ENCODE measurements around the gene PRICKLE1.

PRICKLE1 gene

GRCh38 chr12:42588524-42589464 is 752 bp downstream of the PRICKLE1 start:
- peak; percentile 15 for DNase-seq

- no peak for DNase-seq
Observed at GRCh38 chr12:42587601-42588523, 1.7 kb downstream of the PRICKLE1 start.

GRCh38 chr12:42586268-42586667 is 3.3 kb downstream of the PRICKLE1 start:
- DNase-seq: no peak

GRCh38 chr12:42585841-42586216 is 3.7 kb downstream of the PRICKLE1 start:
- no peak for DNase-seq

- DNase-seq: no peak
Observed at GRCh38 chr12:42585154-42585840, 4.2 kb downstream of the PRICKLE1 start.

- no peak for DNase-seq
Observed at GRCh38 chr12:42584651-42585111, 4.9 kb downstream of the PRICKLE1 start.

GRCh38 chr12:42583016-42583415 is 6.5 kb downstream of the PRICKLE1 start:
- DNase-seq: no peak

GRCh38 chr12:42582498-42582897 is 7.0 kb downstream of the PRICKLE1 start:
- no peak for DNase-seq

- no peak for DNase-seq
Observed at GRCh38 chr12:42582050-42582449, 7.5 kb downstream of the PRICKLE1 start.

GRCh38 chr12:42576374-42576773 is 13.2 kb downstream of the PRICKLE1 start:
- DNase-seq: no peak

GRCh38 chr12:42575717-42576116 is 13.8 kb downstream of the PRICKLE1 start:
- DNase-seq: no peak

GRCh38 chr12:42574851-42575266 is 14.7 kb downstream of the PRICKLE1 start:
- no peak for DNase-seq

GRCh38 chr12:42571327-42572009 is 18.1 kb downstream of the PRICKLE1 start:
- no peak for DNase-seq

- DNase-seq: no peak
Observed at GRCh38 chr12:42570076-42570475, 19.5 kb downstream of the PRICKLE1 start.

GRCh38 chr12:42568952-42569915 is 20.3 kb downstream of the PRICKLE1 start:
- DNase-seq: peak; percentile 62

- DNase-seq: no peak
Observed at GRCh38 chr12:42565633-42566032, 23.9 kb downstream of the PRICKLE1 start.

- no peak for DNase-seq
Observed at GRCh38 chr12:42564996-42565395, 24.6 kb downstream of the PRICKLE1 start.

- DNase-seq: no peak
Observed at GRCh38 chr12:42564556-42564955, 25.0 kb downstream of the PRICKLE1 start.

GRCh38 chr12:42560977-42561376 is 28.6 kb downstream of the PRICKLE1 start:
- no peak for DNase-seq

- no peak for DNase-seq
Observed at GRCh38 chr12:42557586-42558172, 31.9 kb downstream of the PRICKLE1 start.

- no peak for DNase-seq
Observed at GRCh38 chr12:42556917-42557316, 32.6 kb downstream of the PRICKLE1 start.
